Liver (tissue), 4 donors: Measurements from ENCODE around the gene GABRR3. TPM values are rescaled to one million over a fixed set of nuclear protein-coding genes. Genes with fewer than 3 reads are reported as not detected.

Source experiments
- polyA plus RNA-seq, 2 donors: library from polyadenylated mRNA; stranded (reverse) in 1 of 2; unstranded in 1 of 2; fragments of 200-250 nt in 1 of 2; fragments of >200 nt in 1 of 2; fragmentation: Nextera tagmentation in 1 of 2; extraction: Ambion mirVana in 1 of 2; gene quantifications; one replicate each; pipeline versions ENCODE4 v1.2.1 to v1.2.3, GENCODE V29; 2013 to 2015
- total RNA-seq, 2 donors: library from RNA; depleted of rRNA; stranded (reverse); fragments of >200 nt; gene quantifications; one replicate each; pipeline ENCODE4 v1.2.3, GENCODE V29; 2014
- donor health status: healthy.
- donor health status: healthy.
- donor health status: healthy.

Gene GABRR3
- total and polyA plus RNA-seq, 4 donors, result not detected

Other genes starting within 250 kb of the GABRR3 start
- 1 to 10 TPM; 3.1 to 9.5 TPM for gene CRYBG3, start 213.3 kb downstream of the GABRR3 start, total RNA-seq
- 1 to 10 TPM; 1.1 to 2.0 TPM for gene CRYBG3, start 213.3 kb downstream of the GABRR3 start, polyA plus RNA-seq
- 10 to 100 TPM in 1 of 2 donors, 1 to 10 TPM in 1; 8.2 to 19.9 TPM for gene RIOX2, start 62.9 kb downstream of the GABRR3 start, total RNA-seq
- gene RIOX2, start 62.9 kb downstream of the GABRR3 start, polyA plus RNA-seq, result 10 to 100 TPM in 1 of 2 donors, 1 to 10 TPM in 1; 9.9 to 12.0 TPM
- not detected for gene OR5AC2, start 51.9 kb upstream of the GABRR3 start, total RNA-seq
- not detected for gene OR5AC2, start 51.9 kb upstream of the GABRR3 start, polyA plus RNA-seq
- not detected for gene OR5H1, start 95.4 kb upstream of the GABRR3 start, total RNA-seq
- not detected for gene OR5H1, start 95.4 kb upstream of the GABRR3 start, polyA plus RNA-seq
- gene OR5H14, start 112.2 kb upstream of the GABRR3 start, total RNA-seq, result not detected
- not detected for gene OR5H14, start 112.2 kb upstream of the GABRR3 start, polyA plus RNA-seq
- not detected for gene OR5H15, start 131.4 kb upstream of the GABRR3 start, total RNA-seq
- gene OR5H15, start 131.4 kb upstream of the GABRR3 start, polyA plus RNA-seq, result not detected
- not detected for gene OR5H6, start 228.9 kb upstream of the GABRR3 start, total RNA-seq
- not detected for gene OR5H6, start 228.9 kb upstream of the GABRR3 start, polyA plus RNA-seq
- under 1 TPM in 1 of 2 donors, not detected in 1; 0.09 TPM for gene OR5H2, start 247.2 kb upstream of the GABRR3 start, total RNA-seq
- not detected for gene OR5H2, start 247.2 kb upstream of the GABRR3 start, polyA plus RNA-seq